Measurements from ENCODE around the gene HS3ST5.

DNA sequence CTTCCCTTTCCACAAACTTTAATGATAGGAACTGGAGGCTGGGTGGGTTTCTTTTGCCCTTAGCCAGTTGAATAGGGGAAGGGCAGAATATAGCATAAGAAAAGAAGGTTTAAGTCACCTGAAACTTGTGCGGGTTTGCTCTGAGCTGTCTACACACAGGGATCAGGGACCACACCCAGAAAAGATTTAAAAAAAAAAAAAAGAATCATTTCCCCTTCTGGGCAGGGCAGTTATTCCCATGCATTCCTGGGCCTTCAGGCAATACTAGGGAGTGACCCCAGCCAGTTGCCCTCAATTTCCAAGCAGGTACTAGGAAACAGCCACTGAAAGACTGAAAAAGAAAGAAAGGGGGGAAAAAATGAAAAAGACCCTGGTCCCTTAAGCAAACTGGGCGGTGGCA, 332.3 kb downstream of the HS3ST5 start:
- TF ChIP-seq EZH2 (IDR thresholded peaks at IDR 0.05) (no peak), FOXP2 (optimal IDR thresholded peaks at IDR 0.05; ENCODE audit: control extremely low read depth, extremely low read length, insufficient read depth) (no peak), POLR2AphosphoS5 (IDR thresholded peaks at IDR 0.05; ENCODE audit: borderline replicate concordance, low read depth, low read length) (no peak)
